ENCODE results near the gene FKRP. TPM values are rescaled to one million over a fixed set of nuclear protein-coding genes. Genes with fewer than 3 reads are reported as not detected.

Gene FKRP
- total and polyA plus RNA-seq, 12 donors: 13.0 to 22.8 (median 19.7) TPM

DNA sequence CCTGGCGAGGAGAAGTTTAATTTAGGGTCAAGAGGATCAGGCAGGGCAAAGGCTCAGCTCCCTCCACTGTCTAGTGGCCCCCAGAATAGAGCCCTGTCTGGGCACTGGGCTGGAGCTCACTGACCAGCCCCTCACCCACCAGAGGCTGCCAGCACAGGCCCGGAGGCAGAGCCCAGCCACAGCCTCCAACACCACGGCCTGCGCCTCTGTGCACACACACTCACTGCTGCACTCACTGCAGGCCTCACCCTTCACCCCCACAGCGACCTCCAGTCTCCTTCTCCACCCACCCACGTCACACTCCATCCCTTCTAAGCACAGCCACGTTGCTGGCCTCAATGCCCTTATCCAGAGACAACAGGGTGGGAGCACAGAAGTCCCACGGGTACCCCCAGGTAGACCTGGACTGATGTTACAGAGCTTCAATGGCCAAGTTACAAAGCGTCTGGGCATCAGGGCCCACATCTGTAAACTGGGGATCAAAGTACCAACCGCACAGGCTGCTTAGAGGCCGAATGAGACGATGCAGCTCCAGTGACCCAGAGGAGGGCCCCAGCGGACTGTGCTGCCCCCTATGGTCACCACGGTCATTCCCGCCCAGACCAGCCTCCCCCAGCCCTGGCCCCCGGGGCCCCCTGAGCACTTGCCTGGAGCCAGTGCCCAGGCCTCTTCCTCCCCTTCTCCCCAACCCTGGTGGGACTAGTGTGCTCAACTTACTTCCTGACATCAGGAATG lies 24.4 kb upstream of the FKRP start:
- intact Hi-C loops (cut with DNase I): no loop called here
- H3K36me3 ChIP-seq: peaks cover 3 to 82% (median 67%) of the 10 kb centered on the region in 9 donors

DNA sequence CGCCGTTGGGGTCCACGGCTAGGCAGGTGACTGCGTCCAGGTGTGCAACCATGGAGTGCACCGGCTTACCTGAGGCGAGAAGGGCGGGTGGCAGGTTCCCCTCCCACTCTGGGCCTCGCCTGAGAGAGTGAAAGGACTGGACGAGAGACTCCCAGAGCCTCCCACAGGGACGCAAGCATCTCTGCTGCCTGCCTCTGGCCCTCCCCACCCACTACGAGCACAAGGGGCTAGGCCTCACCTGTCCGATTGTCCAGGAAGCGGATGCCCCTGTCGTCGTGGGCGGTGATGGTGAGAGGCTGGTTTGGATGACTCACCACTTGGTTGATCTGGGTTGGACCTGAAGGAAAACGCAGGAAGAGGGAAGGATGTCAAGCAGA lies 23.9 kb upstream of the FKRP start:
- TF ChIP-seq, protein P1, sequence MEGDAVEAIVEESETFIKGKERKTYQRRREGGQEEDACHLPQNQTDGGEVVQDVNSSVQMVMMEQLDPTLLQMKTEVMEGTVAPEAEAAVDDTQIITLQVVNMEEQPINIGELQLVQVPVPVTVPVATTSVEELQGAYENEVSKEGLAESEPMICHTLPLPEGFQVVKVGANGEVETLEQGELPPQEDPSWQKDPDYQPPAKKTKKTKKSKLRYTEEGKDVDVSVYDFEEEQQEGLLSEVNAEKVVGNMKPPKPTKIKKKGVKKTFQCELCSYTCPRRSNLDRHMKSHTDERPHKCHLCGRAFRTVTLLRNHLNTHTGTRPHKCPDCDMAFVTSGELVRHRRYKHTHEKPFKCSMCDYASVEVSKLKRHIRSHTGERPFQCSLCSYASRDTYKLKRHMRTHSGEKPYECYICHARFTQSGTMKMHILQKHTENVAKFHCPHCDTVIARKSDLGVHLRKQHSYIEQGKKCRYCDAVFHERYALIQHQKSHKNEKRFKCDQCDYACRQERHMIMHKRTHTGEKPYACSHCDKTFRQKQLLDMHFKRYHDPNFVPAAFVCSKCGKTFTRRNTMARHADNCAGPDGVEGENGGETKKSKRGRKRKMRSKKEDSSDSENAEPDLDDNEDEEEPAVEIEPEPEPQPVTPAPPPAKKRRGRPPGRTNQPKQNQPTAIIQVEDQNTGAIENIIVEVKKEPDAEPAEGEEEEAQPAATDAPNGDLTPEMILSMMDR (IDR thresholded peaks at IDR 0.05): no peak
- intact Hi-C loops (cut with DNase I): no loop called here
- no peaks in the 10 kb centered on the region for H3K27me3 ChIP-seq
- DNase-seq: no peak
- H3K9me3 ChIP-seq: no peaks in the 10 kb centered on the region
- H3K36me3 ChIP-seq: peaks cover 3 to 87% (median 72%) of the 10 kb centered on the region in 9 donors
- 84 to 88% methylated on average over 17 of the region's 17 CpGs for WGBS, 2 donors
- H3K4me3 ChIP-seq: no peak overlapping the region
- ATAC-seq: no peak
- peak overlapping the region in 1 of 10 donors; percentile 20 for H3K27ac ChIP-seq
- peaks cover 0 to 48% (median 26%) of the 10 kb centered on the region in 9 donors for H3K4me1 ChIP-seq

More for the DNA sequence above, 24.4 kb upstream of the FKRP start:
- no peak for DNase-seq
- Histone ChIP-seq H3K27ac (no peak overlapping the region), H3K27me3 (no peaks in the 10 kb centered on the region), H3K9me3 (no peaks in the 10 kb centered on the region), H3K4me1 (peaks cover 0 to 42% (median 20%) of the 10 kb centered on the region in 9 donors), H3K4me3 (no peak overlapping the region)
- TF ChIP-seq, protein P1 (IDR thresholded peaks at IDR 0.05): peak in 1 of 9 donors; percentile 14
- no peak for ATAC-seq
- 83% methylated on average over 16 of the region's 16 CpGs for WGBS, 2 donors

DNA sequence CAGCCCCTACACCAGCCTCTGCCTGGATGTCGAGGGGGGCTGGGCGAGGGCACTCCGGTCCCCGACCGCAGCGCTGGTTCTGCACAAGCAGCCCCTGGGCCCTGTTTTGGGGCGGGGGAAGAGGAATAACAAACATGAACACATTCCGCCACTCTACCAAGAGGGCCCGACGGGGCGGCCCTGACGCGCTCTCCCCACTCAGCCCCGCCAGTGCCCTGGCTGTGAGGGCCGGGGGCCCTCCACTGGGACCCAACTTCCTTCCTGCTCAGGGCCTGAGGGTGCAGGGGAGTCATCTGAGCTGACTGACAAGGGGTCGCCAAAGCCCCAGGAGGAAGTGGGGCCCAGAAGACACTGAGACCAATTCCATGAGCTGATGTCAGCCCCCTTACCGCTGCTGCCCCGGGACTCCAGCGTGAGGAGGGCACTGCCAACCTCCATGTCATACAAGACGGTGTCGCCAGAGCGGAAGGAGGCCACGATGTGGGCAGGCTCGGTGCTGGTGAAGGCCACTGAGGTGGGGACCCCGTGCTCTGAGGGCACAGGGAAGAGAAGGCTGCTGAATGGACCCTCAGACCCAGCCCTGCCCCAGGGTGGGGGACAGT lies 23.3 kb upstream of the FKRP start:
- WGBS, 2 donors: 83 to 86% methylated on average over 25 of the region's 25 CpGs
- Histone ChIP-seq H3K36me3 (peaks cover 3 to 92% (median 78%) of the 10 kb centered on the region in 9 donors), H3K4me3 (no peak overlapping the region), H3K4me1 (peaks cover 0 to 50% (median 28%) of the 10 kb centered on the region in 9 donors), H3K27ac (peak overlapping the region in 2 of 10 donors; percentile 12 to 20), H3K27me3 (no peaks in the 10 kb centered on the region), H3K9me3 (no peaks in the 10 kb centered on the region)
- TF ChIP-seq, protein P1 (IDR thresholded peaks at IDR 0.05): no peak
- ATAC-seq (no peak), DNase-seq (no peak)
- intact Hi-C loops (cut with DNase I): no loop called here

DNA sequence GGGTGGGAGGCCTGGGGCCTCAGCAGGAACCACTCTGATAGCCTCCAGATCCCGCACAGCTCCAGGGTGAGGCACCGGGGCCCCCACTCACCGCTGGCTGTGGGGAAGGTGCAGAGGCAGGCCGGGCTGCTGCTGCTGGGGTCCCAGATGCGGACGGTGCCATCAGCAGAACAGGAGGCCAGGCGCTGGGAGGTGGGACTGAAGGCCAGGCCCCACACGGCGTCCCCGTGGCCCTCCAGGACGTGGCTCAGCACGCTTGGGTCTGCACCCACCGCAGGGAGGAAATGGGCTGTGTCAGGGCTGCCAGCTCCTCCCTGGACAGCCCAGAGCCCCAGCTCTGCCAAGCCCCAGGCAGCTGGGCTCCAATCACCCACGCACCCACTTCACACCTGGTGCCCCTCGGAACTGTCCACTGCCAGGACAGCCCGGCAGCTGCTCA lies 22.8 kb upstream of the FKRP start:
- TF ChIP-seq, protein P1 (IDR thresholded peaks at IDR 0.05): no peak
- Histone ChIP-seq H3K9me3 (no peaks in the 10 kb centered on the region), H3K27me3 (no peaks in the 10 kb centered on the region), H3K27ac (peak overlapping the region in 3 of 10 donors; percentile 12 to 20 (median 15)), H3K4me3 (no peak overlapping the region), H3K4me1 (peaks cover 0 to 50% (median 28%) of the 10 kb centered on the region in 9 donors), H3K36me3 (peaks cover 3 to 98% (median 83%) of the 10 kb centered on the region in 9 donors)
- DNase-seq (no peak), ATAC-seq (no peak)
- WGBS, 2 donors: 77 to 84% methylated on average over 16 of the region's 16 CpGs
- intact Hi-C loops (cut with DNase I): no loop called here
